ENCODE results near the gene MT1X.

Gene MT1X

GRCh38 chr16:56681939-56682702, at the start of gene MT1X:
Gene MT1X, plus strand, starts transcription at chr16:56682470. Its CDS starts 71 bp downstream, at chr16:56682541.
- peak; percentile 66 to 92 for DNase-seq

DNA sequence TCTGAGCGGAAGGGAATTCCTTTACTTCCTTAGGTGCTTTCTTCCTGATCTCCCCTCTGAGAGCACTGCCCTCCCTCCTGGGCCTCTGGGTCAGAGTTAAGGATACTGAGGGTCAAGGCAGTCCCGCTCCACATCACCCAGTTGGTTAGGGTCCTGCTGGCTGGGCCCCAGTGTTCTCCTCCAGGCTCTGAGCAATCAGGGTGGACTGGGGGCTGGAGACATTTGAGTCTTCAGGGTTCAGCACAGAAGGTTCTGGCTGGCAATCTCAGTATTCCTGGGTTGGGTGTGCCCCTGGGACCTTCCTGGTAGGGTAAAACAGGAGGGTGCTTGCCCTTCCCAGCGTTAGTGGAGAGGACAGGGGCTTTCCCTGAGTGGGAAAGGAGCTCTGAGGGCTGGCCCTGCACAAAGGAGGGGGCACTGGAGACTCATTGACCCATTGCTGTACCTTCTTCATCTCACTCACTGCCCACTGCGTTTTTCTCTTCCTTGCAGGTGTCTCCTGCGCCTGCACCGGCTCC, 49.4 kb upstream of the MT1X start:
- no peak for DNase-seq

DNA sequence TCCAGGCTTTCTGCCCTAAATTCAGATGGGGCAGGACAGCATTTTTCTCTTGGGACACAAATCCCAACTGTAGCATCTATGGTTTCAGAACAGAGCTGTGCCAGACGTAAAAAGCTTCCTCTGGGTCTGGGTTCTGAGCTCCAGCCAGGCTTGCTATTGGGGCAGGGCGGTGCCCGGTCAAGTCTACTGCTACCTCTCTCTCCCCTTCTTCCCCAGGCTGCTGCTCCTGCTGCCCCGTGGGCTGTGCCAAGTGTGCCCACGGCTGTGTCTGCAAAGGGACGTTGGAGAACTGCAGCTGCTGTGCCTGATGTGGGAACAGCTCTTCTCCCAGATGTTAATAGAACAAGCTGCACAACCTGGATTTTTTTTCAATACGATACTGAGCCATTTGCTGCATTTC, 48.7 kb upstream of the MT1X start:
- DNase-seq = no peak

DNA sequence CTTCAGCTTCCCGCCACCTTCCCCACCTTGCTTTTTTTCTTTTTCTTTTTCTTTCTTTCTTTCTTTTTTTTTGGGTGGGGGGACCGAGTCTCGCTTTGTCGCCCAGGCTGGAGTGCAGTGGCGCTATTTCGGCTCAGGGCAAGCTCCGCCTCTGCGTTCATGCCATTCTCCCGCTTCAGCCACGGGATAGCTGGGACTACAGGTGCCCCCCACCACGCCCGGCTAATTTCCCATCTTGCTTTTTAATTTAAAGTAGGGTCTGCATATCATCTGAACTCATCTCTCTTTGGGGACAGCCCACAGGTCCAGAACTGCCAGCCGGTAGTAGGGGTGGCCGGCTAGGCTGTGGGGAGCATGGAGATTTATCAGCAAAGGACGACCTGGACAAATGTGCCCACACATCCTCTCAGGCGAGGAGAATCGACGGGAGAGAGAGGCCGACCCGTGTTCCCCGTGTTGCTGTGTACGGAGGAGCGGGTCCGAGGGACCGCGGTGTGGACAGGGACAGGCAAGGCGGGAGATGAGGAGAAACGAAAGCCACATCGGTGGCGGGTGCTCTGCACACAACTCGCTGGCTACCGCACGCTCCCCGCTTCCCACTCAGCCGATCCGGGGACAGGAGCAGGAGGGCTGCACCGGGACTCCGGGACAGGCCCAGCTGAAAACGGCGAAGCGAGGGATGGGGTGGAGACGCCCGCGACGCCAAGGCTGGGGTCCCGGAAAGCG, 47.4 kb upstream of the MT1X start:
- DNase-seq = no peak

DNA sequence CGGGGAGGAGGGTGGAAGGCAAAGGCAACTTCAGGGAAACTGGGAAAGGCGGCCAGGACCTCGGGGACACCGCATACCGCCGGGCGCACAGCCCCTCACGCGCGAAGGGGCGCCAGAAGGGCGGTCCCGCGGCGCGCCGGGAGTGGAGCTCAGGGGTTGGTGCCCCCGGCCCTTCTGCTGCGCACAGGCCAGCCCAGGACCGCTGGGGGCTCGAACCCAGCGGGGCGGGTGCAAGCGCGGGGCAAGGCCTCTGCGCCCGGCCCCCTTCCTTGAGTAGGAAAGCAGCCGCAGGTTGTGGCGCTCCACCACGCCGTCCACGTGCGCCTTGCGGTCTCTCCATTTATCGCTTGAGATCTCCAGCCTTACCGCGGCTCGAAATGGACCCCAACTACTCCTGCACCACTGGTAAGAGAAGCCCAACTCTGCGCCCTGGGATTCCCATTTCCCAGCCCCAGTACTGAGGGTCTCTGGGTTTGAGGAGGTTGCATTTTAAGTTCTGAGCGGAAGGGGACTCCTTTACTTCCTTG, 46.8 kb upstream of the MT1X start:
- no peak for DNase-seq

DNA sequence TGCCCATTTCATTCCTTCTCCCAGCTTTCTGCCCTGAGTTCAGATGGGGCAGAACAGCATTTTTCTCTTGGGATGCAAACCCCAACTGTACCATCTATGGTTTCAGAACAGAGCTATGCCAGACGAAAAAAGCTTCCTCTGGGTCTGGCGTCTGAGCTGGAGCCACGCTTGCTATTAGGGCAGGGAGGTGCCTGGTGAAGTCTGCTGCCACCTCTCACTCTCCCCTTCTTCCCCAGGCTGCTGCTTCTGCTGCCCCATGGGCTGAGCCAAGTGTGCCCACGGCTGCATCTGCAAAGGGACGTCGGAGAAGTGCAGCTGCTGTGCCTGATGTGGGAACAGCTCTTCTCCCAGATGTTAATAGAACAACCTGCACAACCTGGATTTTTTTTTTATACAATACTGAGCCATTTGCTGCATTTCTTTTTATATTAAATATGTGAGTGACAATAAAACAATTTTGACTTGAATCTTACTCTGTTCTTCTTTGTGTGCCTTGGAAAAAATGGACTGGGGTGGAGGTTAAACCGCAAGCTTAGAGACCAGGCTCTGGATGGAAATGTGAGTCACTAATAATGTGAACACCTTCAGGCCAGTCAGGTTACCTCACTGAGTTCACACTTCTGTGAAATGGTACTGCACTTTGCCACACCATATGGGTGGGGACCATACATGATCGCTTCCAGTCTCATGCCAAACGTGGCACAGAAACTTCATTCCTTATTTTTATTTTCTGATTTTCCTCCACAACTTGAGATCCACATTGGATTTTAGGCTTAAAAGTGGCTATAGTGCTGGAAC, 45.5 kb upstream of the MT1X start:
- DNase-seq = no peak

DNA sequence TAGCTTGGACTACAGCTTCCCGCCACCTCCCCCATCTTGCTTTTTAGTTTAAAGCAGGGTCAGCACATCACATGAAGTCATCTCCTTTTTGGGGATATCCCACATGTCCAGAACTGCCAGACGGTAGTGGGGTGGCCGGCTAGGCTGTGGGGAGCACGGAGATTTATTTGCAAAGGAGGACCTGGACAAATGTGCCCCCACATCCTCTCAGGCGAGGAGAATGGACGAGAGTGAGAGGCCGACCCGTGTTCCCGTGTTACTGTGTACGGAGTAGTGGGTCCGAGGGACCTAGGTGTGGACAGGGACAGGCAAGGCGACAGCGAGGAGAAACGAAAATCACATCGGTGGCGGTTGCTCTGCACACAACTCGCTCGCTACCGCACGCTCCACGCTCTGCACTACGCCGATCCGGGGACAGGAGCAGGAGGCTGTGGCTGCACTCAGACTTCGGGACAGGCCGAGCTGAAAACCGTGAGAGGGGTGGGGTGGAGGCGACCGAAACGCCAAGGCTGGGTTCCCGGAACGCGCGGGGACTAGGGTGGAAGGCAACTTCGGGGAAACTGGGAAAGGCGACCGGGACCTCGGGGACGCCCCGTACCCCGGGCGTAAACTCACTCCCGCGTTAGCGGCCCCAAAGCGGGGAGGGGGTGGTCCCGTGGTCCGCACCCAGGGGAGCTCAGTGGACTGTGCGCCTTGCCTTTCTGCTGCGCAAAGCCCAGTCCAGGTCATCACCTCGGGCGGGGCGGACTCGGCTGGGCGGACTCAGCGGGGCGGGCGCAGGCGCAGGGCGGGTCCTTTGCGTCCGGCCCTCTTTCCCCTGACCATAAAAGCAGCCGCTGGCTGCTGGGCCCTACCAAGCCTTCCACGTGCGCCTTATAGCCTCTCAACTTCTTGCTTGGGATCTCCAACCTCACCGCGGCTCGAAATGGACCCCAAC, 44.2 kb upstream of the MT1X start, which contains the start of gene MT1A:
TSS of gene MT1A (plus strand) at position 853 of the 937 bp plus-strand sequence. CDS start at position 926, 73 bp downstream.
- peak in 1 of 2 experiments; percentile 9 for DNase-seq

DNA sequence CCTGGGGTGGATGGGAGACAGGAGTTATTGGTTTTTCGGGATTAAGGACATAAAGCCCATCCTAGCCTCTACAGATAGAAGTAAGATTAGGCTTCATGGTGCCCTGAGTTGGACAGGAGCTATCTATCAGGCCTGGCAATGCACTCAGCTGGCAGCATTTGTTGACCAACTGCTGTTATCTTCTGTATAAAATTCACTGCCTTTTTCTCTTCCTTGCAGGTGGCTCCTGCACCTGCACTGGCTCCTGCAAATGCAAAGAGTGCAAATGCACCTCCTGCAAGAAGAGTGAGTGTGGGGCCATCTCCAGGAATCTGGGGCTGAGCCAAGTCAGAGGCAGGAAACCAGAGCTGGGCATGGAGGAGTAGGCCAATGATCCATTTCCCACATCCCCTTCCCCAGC, 43.2 kb upstream of the MT1X start:
- no peak for DNase-seq

- DNase-seq = no peak
These were observed 42.2 kb upstream of the MT1X start for GRCh38 chr16:56640076-56640475.

DNA sequence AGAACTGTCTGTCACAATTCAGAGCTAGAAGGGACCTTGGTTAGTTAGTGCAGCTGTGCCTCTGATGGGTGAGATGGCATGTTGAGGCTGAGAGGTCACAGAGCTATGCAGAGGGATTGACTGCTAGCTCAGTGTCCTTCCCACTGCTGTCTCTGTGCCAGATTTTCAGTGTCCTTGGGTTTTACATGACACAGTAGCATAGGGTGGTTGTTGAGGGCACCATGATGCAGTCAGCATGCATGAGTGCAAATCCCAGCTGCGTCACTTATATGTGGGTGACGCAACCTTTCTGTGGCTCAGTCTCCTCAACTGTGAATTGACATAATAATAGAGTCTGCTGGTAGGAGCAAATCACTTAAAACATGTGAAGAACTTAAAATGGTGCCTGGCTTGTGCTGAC, 41.1 kb upstream of the MT1X start:
- no peak for DNase-seq

GRCh38 chr16:56643080-56643778, 39.0 kb upstream of the MT1X start:
- DNase-seq = peak; percentile 31 to 52

GRCh38 chr16:56643833-56644232, 38.4 kb upstream of the MT1X start:
- no peak for DNase-seq

- DNase-seq = no peak
These were observed 37.0 kb upstream of the MT1X start for GRCh38 chr16:56645311-56645710.

DNA sequence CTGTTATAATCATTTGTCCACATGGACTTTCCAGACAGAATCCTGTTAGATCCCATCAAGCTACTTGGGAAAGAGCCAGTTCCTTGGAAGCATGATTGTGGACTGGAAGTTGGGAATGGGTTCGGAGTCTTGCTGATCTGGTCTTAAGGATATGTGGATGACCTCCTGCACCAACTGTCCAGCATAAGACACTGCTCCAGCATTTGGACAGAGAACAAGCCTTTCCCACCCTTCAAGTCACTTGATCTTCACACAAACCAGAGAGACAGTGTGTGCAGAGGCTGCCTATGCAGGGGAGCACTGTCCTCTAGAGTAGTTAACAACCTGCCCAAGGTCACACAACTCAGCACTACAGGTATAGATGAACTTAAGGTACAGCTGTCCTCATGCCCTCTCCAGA, 36.4 kb upstream of the MT1X start:
- DNase-seq = no peak

- no peak for DNase-seq
These were observed 34.4 kb upstream of the MT1X start for GRCh38 chr16:56647641-56648431.

GRCh38 chr16:56649271-56649670, 33.0 kb upstream of the MT1X start:
- no peak for DNase-seq

GRCh38 chr16:56649820-56650219, 32.5 kb upstream of the MT1X start:
- no peak for DNase-seq

DNA sequence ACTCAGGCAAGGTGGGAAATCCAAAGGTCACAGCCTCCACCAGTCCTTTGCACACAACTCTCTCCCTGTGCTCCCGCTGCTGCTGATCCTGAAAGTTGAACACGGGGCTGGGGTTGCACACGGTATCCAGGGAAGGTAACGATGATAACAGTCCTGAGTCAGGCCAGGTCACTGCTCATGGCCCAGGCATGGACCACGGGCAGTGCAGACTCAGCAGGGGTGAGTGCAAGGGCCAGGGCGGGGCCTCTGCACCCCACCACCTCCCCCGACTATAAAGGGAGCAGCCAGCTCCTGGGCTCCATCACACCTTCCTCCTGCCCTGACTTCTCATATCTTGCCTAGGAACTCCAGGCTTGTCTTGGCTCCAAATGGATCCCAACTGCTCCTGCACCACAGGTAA, 30.7 kb upstream of the MT1X start, which contains the start of gene MT1B:
TSS of gene MT1B (plus strand) at position 301 of the 400 bp plus-strand sequence. CDS start at position 369, 68 bp downstream.
- DNase-seq = no peak

DNA sequence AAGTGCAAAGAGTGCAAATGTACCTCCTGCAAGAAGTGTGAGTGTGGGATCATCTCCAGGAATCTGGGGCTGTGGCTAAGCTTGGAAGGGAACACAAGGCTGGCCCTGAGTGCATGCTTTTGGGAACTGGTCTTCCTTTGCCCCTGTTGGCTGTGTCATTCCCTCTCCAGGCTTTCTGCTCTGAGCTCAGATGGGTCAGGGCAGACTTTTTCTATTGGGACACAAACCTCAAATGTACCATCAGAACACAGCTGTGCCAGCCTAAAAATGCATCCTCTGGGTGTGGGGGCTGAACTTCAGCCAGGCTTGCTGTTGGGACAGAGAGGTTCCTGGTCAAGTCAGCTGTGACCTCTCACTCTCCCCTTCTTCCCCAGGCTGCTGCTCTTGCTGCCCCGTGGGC, 29.7 kb upstream of the MT1X start:
- DNase-seq = no peak

GRCh38 chr16:56653218-56653617, 29.1 kb upstream of the MT1X start:
- DNase-seq = no peak

Data from NCI-H524 (cell line).